PC-3 (cell line): ENCODE data around the gene MAMDC2.

Experiments
- EZH2phosphoT487 ChIP-seq: fragments of 300-600 bp; sonication (generic); IDR thresholded peaks from 2 replicates; pipeline ENCODE4 v1.6.1; 2018; ENCODE audit warnings: mild to moderate bottlenecking, antibody characterized with exemption, low read length, borderline replicate concordance
- TF ChIP-seq, protein P1 (sequence below): fragments of 300-600 bp; sonication (generic); conservative IDR thresholded peaks from 2 replicates; pipeline ENCODE4 v1.5.1; 2017; ENCODE audit warnings: antibody characterized with exemption, low read depth, mild to moderate bottlenecking, low read length

DNA sequence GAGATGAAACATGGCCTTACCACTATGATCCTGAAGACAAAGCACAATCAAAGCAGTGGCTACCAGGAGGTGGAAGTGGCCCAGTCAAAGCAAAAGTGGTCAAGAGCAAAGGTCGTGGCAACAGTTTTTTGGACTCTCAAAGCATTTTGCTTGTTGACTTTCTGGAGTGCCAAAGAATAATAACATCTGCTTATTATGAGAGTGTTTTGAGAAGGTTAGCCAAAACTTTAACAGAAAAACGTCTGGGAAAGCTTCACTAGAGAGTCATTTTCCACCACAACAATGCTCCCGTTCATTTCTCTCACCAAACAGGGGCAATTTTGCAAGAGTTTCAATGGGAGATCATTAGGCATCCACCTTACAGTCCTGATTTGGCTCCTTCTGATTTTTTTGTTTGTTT lies 33.6 kb upstream of the MAMDC2 start:
- TF ChIP-seq, protein P1, sequence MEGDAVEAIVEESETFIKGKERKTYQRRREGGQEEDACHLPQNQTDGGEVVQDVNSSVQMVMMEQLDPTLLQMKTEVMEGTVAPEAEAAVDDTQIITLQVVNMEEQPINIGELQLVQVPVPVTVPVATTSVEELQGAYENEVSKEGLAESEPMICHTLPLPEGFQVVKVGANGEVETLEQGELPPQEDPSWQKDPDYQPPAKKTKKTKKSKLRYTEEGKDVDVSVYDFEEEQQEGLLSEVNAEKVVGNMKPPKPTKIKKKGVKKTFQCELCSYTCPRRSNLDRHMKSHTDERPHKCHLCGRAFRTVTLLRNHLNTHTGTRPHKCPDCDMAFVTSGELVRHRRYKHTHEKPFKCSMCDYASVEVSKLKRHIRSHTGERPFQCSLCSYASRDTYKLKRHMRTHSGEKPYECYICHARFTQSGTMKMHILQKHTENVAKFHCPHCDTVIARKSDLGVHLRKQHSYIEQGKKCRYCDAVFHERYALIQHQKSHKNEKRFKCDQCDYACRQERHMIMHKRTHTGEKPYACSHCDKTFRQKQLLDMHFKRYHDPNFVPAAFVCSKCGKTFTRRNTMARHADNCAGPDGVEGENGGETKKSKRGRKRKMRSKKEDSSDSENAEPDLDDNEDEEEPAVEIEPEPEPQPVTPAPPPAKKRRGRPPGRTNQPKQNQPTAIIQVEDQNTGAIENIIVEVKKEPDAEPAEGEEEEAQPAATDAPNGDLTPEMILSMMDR, result no peak
- no peak for TF ChIP-seq EZH2phosphoT487
